Anterior cingulate cortex (tissue), 58 donors: Measurements from ENCODE around the gene TMEM141.
"Not testable (repeated sequence)": the region's sequence is repeated elsewhere in the genome, so short reads cannot be mapped to it uniquely, and the experiment has no call there.

Experiments used
- DNase-seq, 58 donors: peaks; one replicate each; lab custom pipeline; 2025; lab: John Stamatoyannopoulos, UW

The TMEM141 gene

DNA sequence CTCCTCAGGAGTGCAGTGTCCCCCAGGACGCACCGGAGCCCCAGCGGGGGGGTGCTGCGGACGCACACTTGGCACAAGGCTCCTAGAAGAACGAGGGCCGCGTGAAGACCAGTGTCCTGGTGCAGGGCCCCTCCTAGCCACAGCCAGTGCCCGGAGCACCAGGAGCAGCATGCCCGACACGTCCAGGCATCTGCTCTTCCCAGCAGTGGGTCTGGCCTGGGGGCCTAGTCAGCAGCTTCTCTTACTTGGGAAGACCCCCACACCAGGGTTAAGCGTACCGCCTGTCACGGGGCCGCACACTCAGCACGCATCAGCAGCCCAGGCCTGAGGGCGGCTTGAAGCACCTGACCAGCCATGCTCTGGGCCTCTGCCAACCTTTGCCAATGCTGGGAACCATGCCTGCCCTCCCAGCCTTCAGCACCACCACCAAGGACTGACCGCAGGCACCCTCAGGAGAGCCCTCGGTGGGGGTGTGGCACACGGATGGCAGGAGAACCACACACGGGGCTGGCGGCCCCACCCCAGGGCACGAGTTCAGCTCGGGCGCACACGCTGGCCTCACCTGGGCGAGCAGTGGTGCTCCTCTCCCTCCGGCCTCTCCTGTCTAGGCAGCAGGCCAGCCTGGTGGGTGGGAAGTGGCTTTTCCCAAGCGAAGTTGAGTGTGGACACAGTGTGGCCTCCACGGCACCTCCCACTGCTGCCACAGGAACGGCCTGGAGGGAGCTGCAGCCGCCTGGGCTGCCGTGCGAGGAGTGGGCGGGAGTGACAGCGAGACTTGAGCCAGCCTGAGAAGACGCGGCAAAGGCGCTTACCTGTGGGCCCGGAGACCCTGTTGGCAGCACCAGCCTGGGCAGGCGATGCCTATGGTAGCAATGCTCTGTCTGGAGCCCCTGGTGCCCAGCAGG, 39.1 kb downstream of the TMEM141 start:
- no peak for DNase-seq

GRCh38 chr9:136831002-136831719, 40.0 kb downstream of the TMEM141 start:
- DNase-seq, result peak in 13 of 58 donors; percentile 17 to 59 (median 30)

DNA sequence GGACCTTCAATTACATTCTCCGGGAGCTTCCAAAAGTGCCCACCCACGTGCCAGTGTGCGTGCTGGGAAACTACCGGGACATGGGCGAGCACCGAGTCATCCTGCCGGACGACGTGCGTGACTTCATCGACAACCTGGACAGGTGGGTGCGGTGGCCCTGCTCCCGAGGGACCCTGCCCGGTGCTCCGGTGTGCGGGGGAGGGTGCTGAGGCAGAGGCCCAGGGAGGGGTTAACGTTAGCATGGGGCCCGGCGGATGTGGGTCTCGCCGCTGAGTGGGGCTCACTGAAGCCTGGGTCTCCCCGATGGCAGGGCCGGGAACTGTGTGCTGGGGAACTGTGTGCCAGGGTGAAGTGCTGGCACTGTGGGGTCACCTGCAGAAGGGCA, 40.6 kb downstream of the TMEM141 start:
- DNase-seq, result no peak

DNA sequence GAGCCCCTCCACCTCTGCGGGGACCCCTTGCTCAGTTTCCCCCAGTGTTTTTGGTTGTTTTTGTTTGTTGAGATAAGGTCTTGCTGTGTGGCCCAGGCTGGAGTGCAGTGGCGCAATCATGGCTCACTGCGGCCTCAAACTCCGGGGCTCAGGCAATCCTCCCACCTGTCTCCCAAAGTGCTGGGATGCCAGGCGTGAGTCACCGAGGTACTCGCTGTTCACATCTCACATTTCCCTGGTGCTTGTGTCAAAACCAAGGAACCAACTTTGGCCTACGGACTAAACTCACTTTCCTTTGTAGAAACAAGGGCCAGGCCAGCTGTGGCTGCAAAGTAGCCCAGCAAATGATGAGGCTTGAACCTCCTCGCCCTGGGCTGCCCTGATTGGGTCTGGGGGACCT, 41.4 kb downstream of the TMEM141 start:
- peak in 1 of 58 donors; percentile 24 for DNase-seq

- DNase-seq, result not testable (repeated sequence)
Observed at GRCh38 chr9:136833381-136834048, 42.4 kb downstream of the TMEM141 start.

DNA sequence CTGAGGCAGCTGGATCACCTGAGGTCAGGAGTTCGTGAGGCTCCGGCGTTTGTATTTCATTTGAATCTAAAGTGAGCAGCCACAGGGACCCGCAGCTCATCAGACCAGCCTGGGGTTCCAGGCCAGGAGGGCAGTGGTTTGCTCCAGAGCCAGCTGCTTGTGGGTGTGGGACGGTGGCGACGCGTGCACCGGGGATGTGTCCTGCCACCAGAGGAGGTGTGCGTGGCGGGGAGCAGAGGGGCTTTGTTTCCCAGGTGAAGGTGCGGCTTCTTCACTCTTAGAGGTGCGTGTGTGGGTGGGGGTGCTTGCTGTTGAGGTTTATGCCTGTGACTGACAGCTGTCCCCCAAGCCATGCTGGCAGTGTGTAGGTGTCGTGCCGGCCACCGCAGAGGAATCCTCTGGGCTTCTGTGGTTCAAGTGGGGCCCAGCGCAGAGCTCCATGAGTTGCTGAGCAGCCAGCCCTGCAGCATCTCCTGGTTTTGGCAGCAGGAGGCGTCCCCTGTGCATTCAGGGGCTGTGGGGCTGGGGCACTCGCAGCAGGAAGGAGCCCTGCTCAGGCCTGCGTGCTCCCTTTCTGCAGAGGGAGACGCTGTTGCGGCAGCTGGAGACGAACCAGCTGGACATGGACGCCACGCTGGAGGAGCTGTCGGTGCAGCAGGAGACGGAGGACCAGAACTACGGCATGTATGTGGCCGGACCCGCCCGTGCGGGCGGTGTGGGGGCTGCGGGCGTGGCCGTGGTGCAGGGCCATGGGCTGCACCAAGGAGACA, 44.2 kb downstream of the TMEM141 start:
- DNase-seq, result no peak

GRCh38 chr9:136835932-136836904, 45.1 kb downstream of the TMEM141 start:
- DNase-seq, result no peak

GRCh38 chr9:136837146-136837855, 46.2 kb downstream of the TMEM141 start:
- no peak for DNase-seq

GRCh38 chr9:136837856-136838277, 46.7 kb downstream of the TMEM141 start:
- not testable (repeated sequence) for DNase-seq

DNA sequence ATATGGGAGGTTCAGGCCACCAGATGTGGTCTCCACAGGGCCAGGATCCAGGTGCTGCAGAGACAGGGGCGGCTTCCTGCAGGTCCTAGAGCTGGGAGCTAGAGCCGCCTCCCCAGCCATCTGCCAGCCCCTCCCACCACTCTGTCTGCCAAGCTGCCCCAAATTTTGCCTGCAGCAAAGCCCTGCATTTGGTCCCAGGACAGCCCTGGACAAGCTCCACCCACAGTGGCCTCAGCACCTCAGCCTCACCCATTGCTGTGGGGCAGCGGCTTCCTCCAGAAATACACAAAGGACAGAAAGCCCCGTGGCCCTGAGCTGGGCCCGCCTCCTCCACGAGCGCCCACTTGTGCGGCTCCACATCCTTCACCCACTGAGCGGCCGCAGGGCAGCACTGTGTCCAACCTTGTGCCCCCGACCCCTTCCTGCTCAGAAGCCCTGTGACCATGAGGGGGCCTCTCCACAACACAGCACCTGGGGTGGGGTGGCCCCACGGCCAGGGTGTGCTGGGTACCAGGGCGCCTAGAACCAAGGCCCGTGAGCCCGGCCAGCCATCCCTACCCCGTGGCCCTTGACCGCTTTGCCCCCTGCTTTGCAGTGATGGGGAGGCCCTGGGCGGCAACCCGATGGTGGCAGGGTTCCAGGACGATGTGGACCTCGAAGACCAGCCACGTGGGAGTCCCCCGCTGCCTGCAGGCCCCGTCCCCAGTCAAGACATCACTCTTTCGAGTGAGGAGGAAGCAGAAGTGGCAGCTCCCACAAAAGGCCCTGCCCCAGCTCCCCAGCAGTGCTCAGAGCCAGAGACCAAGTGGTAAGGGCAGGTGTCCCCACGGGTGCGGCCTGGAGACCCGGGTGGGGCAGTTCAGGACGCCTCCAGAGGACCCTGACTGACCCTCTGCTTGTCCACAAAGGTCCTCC, 47.4 kb downstream of the TMEM141 start:
- no peak for DNase-seq

DNA sequence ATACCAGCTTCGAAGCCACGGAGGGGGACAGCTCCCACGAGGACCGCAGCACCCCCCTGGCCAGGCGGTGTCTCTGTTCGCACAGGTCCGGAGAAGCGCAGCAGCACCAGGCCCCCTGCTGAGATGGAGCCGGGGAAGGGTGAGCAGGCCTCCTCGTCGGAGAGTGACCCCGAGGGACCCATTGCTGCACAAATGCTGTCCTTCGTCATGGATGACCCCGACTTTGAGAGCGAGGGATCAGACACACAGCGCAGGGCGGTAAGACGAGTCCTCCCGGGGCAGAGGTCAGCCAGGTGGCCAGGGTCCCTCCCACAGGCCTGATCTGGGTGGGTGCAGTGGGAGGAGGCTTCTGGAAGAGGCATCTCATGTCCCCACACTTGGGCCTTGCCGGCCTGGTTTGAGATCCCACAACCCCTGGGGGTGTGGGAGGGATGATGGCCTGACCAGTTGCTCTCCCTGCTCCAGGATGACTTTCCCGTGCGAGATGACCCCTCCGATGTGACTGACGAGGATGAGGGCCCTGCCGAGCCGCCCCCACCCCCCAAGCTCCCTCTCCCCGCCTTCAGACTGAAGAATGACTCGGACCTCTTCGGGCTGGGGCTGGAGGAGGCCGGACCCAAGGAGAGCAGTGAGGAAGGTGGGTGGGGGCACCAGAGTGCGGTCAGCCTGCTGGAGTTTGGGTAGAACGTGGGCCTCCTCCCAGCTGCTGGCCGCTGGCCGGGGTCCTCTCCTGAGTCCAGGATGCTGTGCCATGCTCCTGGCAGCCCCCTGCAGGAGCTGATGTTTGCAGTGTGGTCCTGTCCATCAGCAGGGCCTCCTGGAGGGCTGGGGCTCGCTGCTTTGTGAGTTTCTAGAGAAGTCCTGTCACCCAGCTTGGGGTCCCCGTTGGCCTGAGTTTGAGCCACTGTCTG, 48.3 kb downstream of the TMEM141 start:
- no peak for DNase-seq

DNA sequence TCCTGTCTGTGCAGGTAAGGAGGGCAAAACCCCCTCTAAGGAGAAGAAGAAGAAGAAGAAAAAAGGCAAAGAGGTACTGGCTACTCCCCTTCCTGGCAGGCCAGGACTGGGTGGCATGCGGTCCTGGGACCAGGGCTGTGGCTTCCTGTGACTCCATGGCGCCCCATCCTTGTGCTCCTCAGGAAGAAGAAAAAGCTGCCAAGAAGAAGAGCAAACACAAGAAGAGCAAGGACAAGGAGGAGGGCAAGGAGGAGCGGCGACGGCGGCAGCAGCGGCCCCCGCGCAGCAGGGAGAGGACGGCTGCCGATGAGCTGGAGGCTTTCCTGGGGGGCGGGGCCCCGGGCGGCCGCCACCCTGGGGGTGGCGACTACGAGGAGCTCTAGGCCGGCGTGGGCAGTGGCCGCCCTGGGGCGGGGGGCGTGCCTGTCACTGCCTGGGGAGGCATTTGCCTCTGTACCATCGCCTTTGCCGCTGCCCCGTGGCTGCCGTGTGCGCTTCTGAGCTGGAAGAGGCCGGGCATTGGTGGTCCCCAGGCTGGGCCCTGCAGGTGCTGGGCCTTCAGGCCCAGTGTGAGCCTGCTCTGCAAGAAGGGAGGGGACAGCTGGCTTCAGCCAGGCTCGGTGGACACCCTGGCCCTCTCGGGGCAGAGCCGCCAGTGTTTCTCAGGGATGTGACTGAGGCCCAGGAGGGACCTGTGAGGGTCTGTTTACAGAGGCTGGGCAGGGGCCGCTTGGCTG, 49.2 kb downstream of the TMEM141 start:
- peak in 1 of 58 donors; percentile 13 for DNase-seq

DNA sequence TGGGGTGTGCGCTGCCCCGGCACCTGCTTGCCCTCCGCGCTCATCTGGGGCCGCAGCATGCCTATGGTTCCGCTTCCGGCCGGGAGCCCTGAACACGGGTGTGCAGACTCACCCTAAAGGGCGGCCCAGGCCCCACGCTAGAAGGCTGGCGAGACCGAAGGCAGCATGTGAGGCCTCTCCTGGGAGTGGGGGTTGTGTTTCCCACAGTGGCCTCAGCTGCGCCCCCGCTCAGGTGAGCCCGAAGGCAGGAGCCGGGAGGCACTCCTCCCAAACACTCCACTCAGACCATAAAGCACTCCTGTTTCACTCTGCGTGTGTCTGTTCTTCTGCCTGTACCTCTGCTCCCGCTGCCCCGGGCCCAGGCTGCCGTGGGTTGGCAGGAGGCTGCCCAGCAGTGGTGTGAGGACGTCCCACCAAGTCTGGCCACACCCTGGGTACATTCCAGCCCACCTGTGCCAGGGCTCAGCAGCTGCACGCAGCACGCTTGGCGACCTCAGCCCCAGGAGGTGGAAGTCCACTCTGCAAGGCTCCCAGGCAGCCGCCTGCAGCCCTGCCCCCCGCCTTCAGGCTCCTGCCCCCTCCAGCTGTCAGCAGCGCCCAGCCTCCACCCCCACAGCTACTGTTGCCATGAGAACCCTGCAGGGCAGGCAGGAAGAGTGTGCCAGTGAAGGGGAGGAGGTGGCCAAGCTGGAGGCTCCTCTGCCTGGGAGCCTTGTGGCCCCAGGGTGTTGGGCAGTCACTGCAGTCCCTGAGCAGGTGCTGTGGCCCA, 49.9 kb downstream of the TMEM141 start:
- DNase-seq, result peak in 56 of 58 donors; percentile 13 to 92 (median 76)

DNA sequence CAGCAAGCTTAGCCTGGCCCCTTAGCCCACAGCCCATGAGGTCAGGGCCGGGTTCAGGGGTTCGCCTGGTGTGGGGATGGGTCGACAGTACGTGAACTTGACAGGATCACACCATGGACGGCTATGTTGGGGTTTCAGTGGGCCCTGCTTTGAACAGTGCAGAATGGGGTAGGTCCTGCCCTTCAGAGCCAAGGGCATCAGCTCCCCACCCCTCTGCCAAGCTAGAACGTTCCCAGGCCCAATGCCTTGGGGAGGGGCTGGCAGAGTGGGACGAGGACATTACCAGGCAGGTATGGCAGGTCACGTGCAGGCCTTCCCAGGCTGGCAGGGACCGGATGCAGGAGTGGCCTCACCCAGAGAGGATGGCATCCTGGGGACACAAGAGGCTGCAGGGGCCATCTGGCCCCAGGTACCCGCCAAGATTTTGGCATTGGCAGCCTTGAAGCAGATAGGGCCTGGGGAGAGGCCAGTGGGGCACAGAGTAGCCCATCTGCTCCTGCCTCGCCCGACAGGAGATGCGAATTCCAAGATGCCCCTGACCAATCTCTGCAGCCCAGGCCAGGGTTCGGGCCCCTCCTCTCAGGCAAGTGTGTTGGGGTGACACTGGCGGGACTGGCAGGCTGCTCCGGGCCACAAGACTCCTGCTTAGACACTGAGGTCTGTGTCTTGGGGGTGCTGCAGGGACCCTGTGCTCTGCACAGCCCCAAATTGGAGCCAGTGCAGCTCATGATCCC, 50.7 kb downstream of the TMEM141 start:
- DNase-seq, result peak in 2 of 58 donors; percentile 62 to 69
